SU-DHL-6 (cell line): Measurements from ENCODE around the gene FREY1.

Experiments used
- H2AFZ ChIP-seq: fragments of 200-600 bp; sonication (generic); 2 replicates; pipeline ENCODE4 v1.6.1; 2014; ENCODE audit warnings: low read depth, mild to moderate bottlenecking, moderate library complexity, mixed read lengths, antibody characterized with exemption, low read length; ENCODE audit not compliant: severe bottlenecking
- H3F3A ChIP-seq: fragments of 200-600 bp; shearing (Covaris generic); 2 replicates; pipeline ENCODE4 v1.6.0; 2016; ENCODE audit warnings: antibody characterized with exemption, mild to moderate bottlenecking; ENCODE audit not compliant: insufficient read depth
- H3K27ac ChIP-seq: fragments of 200-600 bp; sonication (generic); 2 replicates; pipeline ENCODE4 v1.5.1; 2016; ENCODE audit warnings: low read depth, mild to moderate bottlenecking, low read length, moderate library complexity, mixed read lengths
- H3K27me3 ChIP-seq: fragments of 200-600 bp; sonication (generic), shearing (Covaris generic); 2 replicates; pipeline ENCODE4 v1.6.0; 2014; ENCODE audit warnings: mild to moderate bottlenecking, low read length
- H3K36me3 ChIP-seq: fragments of 200-600 bp; sonication (generic); 2 replicates; pipeline ENCODE4 v1.6.1; 2014; ENCODE audit warnings: mild to moderate bottlenecking, low read length, mixed read lengths
- H3K4me2 ChIP-seq: fragments of 300-600, 200-600 bp; shearing (Covaris generic), sonication (generic); 2 replicates; pipeline ENCODE4 v1.6.0; 2014; ENCODE audit warnings: low read length, low read depth, mild to moderate bottlenecking; ENCODE audit not compliant: poor library complexity, severe bottlenecking
- H3K4me3 ChIP-seq: fragments of 200-600 bp; sonication (generic); 2 replicates; pipeline ENCODE4 v1.5.1; 2014; ENCODE audit warnings: antibody characterized with exemption, low read length, mild to moderate bottlenecking, mixed read lengths; ENCODE audit not compliant: insufficient read depth, poor library complexity, severe bottlenecking
- H3K79me2 ChIP-seq: fragments of 200-600 bp; sonication (generic); 2 replicates; pipeline ENCODE4 v1.6.1; 2014; ENCODE audit warnings: mild to moderate bottlenecking, low read length, moderate library complexity; ENCODE audit not compliant: insufficient read depth
- H3K9ac ChIP-seq: fragments of 200-600 bp; sonication (generic); 2 replicates; pipeline ENCODE4 v1.7.0; 2014; ENCODE audit warnings: mild to moderate bottlenecking, low read length
- H3K9me2 ChIP-seq: fragments of 200-600 bp; sonication (generic); replicated peaks from 2 replicates; pipeline ENCODE4 v1.6.1; 2014; ENCODE audit warnings: low read length; ENCODE audit not compliant: insufficient read depth
- H3K9me3 ChIP-seq: fragments of 200-600 bp; sonication (generic); 2 replicates; pipeline ENCODE4 v1.6.1; 2014; ENCODE audit warnings: low read length, mixed read lengths; ENCODE audit not compliant: insufficient read depth
- H4K20me1 ChIP-seq: fragments of 200-600 bp; sonication (generic); 2 replicates; pipeline ENCODE4 v1.6.1; 2014; ENCODE audit warnings: low read depth, mild to moderate bottlenecking, antibody characterized with exemption, low read length, moderate library complexity, mixed read lengths
- CTCF ChIP-seq: fragments of 200-600 bp; sonication (generic); IDR thresholded peaks from one replicate; pipeline ENCODE4 v1.5.1; 2017; ENCODE audit warnings: antibody characterized with exemption, mild to moderate bottlenecking, low read length, moderate library complexity; ENCODE audit not compliant: insufficient read depth, poor library complexity, severe bottlenecking
- EZH2phosphoT487 ChIP-seq: fragments of 200-600 bp; sonication (generic), shearing (Covaris generic); conservative IDR thresholded peaks from 2 replicates; pipeline ENCODE4 v1.6.1; 2018; ENCODE audit warnings: mild to moderate bottlenecking, antibody characterized with exemption, low read length, moderate library complexity, mixed read lengths

The FREY1 gene

GRCh38 chr11:45919806-45920530, 12.9 kb upstream of the FREY1 start:
- H3K27ac ChIP-seq: no peak overlapping the region
- H3K4me2 ChIP-seq: no peak overlapping the region
- H3K36me3 ChIP-seq: no peaks in the 10 kb centered on the region
- H2AFZ ChIP-seq: no peak overlapping the region
- H3K27me3 ChIP-seq: no peaks in the 10 kb centered on the region
- H3F3A ChIP-seq: peaks cover 10% of the 10 kb centered on the region
- H3K79me2 ChIP-seq: peaks cover 16% of the 10 kb centered on the region
- TF ChIP-seq CTCF: no peak
- TF ChIP-seq EZH2phosphoT487: no peak
- H3K9ac ChIP-seq: no peak overlapping the region
- no peaks in the 10 kb centered on the region for H4K20me1 ChIP-seq
- H3K4me3 ChIP-seq: no peak overlapping the region
- H3K9me2 ChIP-seq: no peaks in the 10 kb centered on the region
- no peaks in the 10 kb centered on the region for H3K9me3 ChIP-seq

GRCh38 chr11:45918962-45919675, 12.0 kb upstream of the FREY1 start:
- Histone ChIP-seq H2AFZ (peak overlapping the region; percentile 71), H3K27me3 (no peaks in the 10 kb centered on the region)

GRCh38 chr11:45918331-45918941, 11.4 kb upstream of the FREY1 start:
- H2AFZ ChIP-seq: peak overlapping the region; percentile 71
- peak overlapping the region; percentile 78 for H3K4me2 ChIP-seq
- H3K27me3 ChIP-seq: no peaks in the 10 kb centered on the region
- peaks cover 16% of the 10 kb centered on the region for H3K79me2 ChIP-seq
- no peaks in the 10 kb centered on the region for H3K9me3 ChIP-seq
- H3F3A ChIP-seq: peaks cover 10% of the 10 kb centered on the region
- H3K4me3 ChIP-seq: peak overlapping the region; percentile 96
- no peak for TF ChIP-seq EZH2phosphoT487
- TF ChIP-seq CTCF: no peak
- peak overlapping the region; percentile 95 for H3K9ac ChIP-seq
- no peaks in the 10 kb centered on the region for H4K20me1 ChIP-seq
- H3K9me2 ChIP-seq: no peaks in the 10 kb centered on the region
- H3K27ac ChIP-seq: peak overlapping the region; percentile 87
- no peaks in the 10 kb centered on the region for H3K36me3 ChIP-seq

More at GRCh38 chr11:45918962-45919675, 12.0 kb upstream of the FREY1 start:
- peak overlapping the region; percentile 78 for H3K4me2 ChIP-seq
- no peaks in the 10 kb centered on the region for H4K20me1 ChIP-seq
- no peak for TF ChIP-seq CTCF
- no peak for TF ChIP-seq EZH2phosphoT487
- H3K27ac ChIP-seq: peak overlapping the region; percentile 87
- H3K9me3 ChIP-seq: no peaks in the 10 kb centered on the region
- peaks cover 16% of the 10 kb centered on the region for H3K79me2 ChIP-seq
- H3K4me3 ChIP-seq: peak overlapping the region; percentile 96
- H3K9ac ChIP-seq: peak overlapping the region; percentile 95
- no peaks in the 10 kb centered on the region for H3K9me2 ChIP-seq
- H3K36me3 ChIP-seq: no peaks in the 10 kb centered on the region
- peaks cover 10% of the 10 kb centered on the region for H3F3A ChIP-seq
